C1 segment of cervical spinal cord (tissue), 14 donors: ENCODE results near the gene CHST9.
A peak's percentile ranks its signal among the peaks of the same experiment; 100 is the strongest.

Experiments
- DNase-seq, 14 donors: peaks; one replicate each; lab custom pipeline; 2025; lab: John Stamatoyannopoulos, UW

CHST9 gene

GRCh38 chr18:26867471-26867870 lies 317.6 kb downstream of the CHST9 start:
- peak in 6 of 14 donors; percentile 15 to 56 (median 36) for DNase-seq

GRCh38 chr18:26865557-26865956 lies 319.6 kb downstream of the CHST9 start, which contains the start of gene AQP4:
AQP4 (minus strand) TSS chr18:26865707; CDS start chr18:26865689, 18 bp downstream.
- peak in 4 of 14 donors; percentile 1 to 23 (median 16) for DNase-seq

- DNase-seq = peak in 2 of 14 donors; percentile 0 to 17
Observed at GRCh38 chr18:26864658-26865057, 320.4 kb downstream of the CHST9 start.

- DNase-seq = peak in 4 of 14 donors; percentile 2 to 51 (median 40)
Observed at GRCh38 chr18:26863921-26864497, 321.1 kb downstream of the CHST9 start.

DNA sequence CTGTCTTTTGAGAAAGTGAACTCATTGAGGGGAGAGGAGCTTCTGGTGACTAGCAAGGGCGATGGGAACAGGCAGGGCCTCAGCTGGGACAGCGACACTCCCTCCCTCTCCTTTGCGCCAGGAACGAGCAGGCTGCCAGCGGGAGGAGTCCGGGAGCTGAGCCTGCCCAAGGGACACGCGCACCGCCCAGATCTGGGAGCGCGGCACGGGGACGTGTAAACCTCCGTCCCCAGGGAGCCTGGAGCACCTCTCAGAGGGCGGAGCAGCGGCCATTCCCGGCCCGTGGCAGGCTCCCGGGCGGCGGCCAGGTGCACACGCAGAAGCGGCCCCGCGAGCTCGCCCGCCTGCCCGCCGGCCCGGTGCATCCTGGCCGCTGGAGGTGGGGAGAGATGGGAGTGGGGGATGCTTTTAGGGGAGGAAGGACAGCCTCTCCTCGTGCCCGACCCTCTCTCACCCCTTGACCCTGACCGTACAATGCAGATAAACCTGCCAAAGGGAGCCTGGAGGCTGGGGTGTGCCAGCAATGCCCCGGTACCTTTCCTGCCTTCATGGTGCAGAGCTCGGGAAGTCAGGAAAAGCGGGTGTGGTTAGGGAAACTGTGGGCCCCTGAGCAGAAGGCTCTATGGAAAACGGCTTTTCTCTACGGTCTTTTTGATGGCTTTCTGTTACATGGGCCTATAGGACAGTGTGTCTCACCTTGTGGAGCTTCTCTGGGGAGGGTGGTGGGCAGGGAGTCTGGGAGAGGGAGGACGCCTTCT lies 321.8 kb downstream of the CHST9 start:
- peak in 11 of 14 donors; percentile 21 to 86 (median 58) for DNase-seq

DNA sequence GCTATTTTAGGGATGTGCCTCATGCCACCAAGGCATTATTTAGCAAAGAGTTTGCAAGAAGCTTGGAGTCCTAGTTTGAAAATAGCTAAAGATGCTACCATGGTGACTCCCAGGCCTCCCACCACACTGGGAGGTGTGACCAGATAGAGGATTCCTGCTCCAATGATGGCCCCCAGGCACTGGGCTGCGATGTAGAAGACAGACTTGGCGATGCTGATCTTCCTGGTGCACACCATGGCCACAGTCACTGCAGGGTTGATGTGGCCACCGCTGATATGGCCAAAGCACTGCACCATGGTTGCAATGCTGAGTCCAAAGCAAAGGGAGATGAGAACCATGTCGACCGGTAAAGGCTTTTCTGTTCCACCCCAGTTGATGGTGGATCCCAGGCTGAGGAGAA lies 323.0 kb downstream of the CHST9 start:
- DNase-seq = peak in 1 of 14 donors; percentile 33
